M059J (cell line): Measurements from ENCODE around the gene SLC25A21. TPM values are rescaled to one million over a fixed set of nuclear protein-coding genes. Genes with fewer than 3 reads are reported as not detected.
"Not testable (repeated sequence)": the region's sequence is repeated elsewhere in the genome, so short reads cannot be mapped to it uniquely, and the experiment has no call there.

Experiments used
- DNase-seq: peaks from one replicate; pipeline ENCODE4 v3.0.0-alpha.2; 2012; ENCODE audit warnings: low read depth
- total RNA-seq: library from RNA; depleted of rRNA; stranded (reverse); fragments of >200 nt; shearing (Covaris generic); gene quantifications from 2 replicates; pipeline ENCODE4 v1.2.3, GENCODE V29; 2014

SLC25A21 gene
- total RNA-seq, 1 experiment from 2014 or later = 2.4 TPM

DNA sequence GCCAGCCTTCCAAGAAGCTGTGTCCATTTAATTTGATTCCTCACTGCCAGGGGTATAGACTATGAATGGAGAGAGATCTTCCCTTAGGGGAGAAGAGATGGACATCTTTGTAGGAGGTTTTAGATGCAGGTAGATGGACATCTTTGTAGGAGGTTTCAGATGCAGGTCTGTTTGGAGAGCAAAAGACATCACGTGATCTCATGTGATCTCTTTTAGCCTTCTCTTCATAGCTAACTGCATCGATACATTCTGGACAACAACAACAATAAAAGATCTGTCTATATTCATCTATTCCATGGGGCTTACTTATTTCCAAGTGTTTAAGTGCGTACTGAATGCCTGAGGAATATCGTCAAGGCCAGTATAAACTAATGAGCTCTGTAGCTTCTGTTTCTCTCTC lies 347.6 kb downstream of the SLC25A21 start:
- no peak for DNase-seq

DNA sequence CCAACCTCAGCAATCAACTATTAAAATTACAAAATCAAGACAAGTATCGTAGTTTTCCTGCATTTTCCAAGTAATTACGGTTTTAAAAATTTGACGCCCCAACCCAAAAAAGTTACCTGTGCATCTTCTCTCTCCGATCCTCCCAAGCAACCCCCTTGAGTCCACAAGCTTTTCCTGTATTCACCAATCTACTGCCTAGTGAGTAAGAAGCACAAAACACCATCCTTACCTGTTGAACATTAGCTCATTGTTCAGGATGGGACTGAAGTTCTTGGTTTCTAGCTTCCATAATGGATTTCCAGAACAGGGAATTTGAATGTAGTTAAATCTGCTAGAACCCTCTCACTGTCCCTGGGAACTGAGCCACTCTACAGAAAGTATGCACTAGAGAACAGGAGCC lies 348.8 kb downstream of the SLC25A21 start:
- DNase-seq = no peak

DNA sequence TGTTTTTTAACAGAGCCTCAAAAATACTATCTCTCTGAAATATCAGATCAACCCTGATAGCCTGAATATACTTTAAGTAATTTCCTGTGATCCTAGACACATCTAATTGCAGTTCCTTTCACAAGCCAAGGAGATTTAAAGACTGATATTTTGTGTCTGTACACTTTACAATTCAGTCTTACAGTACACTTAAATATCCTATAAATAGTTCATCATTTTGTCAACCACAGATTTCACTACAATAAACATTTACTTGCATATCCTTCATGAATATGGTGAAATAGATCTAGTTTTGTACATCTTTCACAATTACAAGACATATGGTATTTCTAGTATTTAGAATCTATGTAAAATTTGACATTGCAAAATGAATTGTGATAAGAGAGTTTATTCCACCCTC lies 349.7 kb downstream of the SLC25A21 start:
- no peak for DNase-seq

DNA sequence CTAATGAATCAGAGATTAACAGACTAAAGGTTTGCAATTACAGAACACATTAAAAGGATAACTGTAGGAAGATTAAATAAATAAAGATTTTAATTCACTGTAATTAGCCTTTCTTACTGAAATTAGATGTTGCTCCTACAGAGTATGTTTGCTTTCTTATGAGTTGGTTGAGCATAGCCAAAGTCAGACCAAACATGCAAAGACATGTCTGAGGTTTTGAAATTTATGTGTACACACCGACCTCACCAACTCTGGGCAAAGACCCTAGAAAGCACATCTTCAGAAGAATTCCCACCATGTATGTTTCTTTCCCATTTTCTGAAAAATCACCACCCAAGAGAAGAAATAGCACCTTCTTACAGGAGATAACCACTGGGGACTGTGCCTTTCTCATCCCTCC lies 351.5 kb downstream of the SLC25A21 start:
- no peak for DNase-seq

DNA sequence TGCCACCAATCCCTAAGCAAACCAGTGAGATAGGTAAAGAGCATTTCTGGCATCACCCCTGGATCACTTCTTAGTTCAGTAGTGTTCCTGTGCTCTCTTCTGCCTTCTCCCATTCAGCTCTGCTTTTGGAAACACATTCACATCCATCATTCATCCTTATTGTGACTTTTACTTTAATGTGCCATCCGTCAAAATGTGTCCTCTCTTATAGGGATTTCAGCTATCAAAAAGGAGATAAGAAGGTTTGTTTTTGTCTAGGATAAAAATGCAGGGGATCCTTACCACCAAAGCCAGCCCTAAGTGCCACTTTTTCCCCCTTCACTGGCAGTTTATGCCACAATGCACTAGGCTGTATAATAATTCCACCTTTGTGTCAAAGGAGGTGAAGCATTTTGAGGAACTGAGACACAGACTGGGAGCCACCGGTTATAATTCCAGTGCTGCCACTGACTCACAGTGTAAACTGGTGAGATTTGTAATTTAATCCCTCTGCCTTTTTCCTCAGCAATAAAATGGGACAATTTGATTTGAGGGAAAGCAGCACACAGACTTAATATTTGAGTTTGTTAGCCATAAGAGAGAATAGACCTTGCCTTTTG lies 352.2 kb downstream of the SLC25A21 start:
- DNase-seq = peak; percentile 11

DNA sequence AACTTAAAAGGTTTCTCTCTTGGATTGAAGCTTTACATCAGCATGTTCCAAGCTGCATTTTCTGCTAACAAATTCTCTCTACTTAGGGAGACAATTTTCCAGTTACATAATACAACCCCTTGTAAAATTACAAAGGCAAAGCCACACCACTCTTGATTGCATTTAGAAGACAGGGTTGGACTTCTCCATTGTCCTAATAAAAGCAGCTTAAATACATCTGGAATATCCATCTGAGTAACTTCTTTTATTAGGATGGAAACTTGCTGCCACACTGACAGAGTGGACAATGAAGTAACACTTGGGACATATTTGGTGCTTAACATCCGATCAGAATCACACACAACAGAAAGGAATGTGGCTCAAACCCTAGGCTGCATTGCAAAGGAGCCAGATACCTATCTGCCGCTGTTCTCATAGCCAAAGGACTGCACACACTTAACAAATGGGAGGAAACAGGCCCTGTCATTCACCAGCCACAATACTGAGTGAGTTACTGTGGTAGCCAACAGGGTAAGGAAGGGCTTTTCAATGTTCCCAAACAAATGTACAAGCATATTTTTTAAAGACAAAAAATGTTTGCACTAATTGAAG lies 353.5 kb downstream of the SLC25A21 start:
- peak; percentile 30 for DNase-seq

DNA sequence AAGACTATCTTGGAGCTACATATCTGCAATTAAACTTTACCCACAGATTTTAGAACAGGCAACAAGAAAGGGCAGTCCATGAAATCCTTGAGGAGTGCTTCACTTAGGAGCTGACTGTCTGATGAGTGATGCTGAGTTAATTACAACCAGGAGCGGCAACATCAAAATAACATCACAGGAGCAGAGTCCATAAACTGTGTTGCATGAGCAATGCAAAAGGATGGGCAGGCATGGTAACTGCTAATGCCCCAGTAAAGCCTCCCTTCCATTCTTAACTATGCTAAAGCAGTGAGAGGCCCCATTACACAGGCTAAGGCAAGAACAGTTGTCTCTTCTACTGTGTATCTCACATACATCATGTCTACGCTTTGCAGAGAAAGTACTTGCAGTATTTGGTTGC lies 354.2 kb downstream of the SLC25A21 start:
- DNase-seq = no peak

DNA sequence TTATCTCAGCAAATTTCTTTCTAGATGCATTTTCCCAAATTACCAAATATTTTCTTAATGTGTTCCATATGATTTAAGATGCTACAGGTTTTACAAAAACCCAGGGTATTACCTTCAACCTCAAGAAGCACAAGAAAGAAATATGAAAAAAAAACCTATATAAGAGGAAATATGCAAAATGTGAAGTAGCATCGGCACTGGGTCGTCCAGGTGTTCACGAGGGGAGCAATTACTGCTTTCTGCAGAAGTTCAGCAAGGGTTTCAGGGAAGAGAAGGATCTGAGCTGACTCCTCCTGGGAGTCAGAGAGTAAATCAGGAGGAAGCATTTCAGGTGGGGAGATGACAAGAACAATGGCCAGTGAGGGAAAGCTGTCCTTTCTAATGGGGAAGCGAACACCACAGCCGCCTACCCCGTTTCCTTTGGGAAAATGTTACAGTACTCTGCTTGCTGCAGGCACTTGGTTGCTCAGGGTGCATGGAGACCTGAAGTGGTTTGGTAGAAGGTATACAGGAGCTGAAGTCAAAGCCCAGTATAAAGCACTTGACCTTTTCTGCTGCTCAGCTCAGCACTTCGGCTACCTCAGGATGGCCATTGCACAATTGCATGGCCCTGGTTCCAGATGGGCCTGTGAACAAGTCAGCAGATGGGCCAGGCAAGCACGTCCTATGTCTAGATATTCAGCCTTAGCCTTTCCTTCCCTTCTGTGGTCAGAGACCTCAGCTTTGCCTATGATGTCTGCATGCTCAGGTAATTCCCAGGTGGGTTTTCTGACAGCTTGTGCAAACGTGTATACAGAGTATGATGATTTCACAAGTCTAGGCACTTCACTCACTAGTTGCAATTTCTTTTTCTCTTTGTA lies 355.1 kb downstream of the SLC25A21 start:
- DNase-seq = no peak

DNA sequence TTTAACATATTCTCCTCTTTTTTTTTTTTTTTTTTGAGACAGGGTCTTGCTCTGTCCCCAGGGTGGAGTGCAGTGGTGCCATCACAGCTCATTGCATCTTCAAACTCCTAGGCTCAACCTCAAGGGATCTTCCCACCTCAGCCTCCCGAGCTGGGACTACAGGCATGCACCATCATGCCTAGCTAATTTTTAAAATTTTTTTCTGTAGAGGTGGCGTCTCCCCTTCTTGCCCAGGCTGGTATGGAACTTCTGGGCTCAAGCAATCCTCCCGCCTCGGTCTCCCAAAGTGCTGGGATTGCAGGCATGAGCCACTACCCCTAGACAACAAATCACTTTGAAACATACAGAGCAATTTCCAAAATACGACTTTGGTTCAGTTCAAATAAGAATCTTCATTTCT lies 355.9 kb downstream of the SLC25A21 start:
- DNase-seq = no peak

DNA sequence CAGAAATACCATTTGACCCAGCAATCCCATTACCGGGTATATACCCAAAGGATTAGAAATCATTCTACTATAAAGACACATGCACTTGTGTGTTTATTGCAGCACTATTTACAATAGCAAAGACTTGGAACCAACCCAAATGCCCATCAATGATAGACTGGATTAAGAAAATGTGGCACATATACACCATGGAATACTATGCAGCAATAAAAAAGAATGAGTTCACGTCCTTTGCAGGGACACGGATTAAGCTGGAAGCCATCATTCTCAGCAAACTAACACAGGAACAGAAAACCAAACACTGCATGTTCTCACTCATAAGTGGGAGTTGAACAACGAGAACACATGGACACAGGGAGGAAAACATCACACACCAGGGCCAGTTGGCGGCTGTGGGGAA lies 357.6 kb downstream of the SLC25A21 start:
- DNase-seq = not testable (repeated sequence)

DNA sequence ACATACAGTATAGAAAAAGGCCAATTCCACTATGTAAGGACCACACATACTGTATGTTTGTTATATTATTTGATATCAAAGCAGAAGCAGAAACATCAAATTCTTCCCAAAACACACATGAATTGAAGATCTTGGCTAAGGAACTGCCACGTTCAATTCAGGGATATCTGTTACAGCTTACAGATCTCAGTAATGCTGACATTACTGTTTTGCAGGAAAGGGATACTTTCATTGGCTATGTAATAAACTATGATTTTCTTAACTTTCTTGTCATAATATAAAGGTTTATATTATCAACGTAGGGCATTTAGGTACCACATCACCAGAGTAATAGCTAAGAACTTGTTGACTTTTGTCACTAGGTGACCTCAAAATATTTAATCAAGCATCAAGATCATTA lies 362.2 kb downstream of the SLC25A21 start:
- no peak for DNase-seq

DNA sequence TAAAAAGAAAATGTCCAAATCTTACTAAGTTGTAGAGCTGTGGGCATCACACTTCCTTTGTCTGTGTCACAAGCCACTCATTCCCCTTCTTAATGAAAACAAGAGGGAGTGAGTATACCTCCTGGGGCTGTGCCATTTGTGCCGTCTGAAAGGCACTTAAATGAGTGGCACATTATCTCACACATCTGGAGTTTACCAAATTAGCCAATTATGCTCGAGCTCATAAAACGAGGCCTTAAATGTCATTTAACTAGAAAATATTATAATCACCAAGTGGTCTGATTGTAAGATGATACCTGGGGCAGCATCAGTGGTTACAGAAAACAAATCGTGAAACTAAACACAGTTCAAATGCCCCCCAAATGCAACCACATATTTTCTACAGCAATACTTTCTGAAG lies 364.7 kb downstream of the SLC25A21 start:
- peak; percentile 7 for DNase-seq

DNA sequence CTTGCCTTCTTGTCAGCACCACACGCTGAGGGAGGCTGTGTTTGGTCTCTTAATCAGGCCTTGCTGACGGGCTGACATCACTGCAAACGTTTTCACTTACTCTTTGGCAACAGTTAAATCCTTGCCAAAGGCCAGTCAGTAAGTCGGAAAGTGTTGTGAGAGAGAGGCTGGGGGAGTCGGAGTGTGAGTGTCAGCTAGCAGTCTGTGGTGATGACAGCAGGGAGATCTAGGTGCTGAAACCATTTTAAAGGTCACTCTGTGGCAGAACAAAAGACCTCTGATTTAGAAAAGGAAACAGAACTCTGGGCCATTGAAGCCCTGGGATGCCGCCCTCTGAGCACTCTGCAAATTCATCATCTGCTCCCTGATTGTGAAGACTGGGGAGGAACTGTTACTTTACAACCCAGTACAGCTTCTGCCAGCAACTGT lies 367.3 kb downstream of the SLC25A21 start:
- DNase-seq = no peak

DNA sequence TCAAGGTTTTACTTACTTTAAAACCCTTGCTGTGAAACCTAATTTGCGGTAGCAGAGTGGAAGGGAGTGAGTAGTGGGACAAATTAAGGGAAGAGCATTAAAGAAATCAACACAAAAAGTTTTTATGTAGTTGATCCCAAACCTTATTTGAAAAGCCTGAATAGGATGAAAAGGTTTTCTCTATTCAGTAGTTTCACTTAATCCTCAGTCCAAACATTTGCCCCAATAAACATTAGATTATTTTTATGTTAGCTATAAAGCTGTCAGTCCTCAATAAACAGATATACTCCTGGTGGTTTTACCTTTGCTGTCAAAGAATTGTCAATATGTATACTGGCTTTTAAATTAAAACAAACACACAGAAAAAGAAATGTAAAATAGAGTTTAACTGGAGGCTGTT lies 374.8 kb downstream of the SLC25A21 start:
- no peak for DNase-seq

DNA sequence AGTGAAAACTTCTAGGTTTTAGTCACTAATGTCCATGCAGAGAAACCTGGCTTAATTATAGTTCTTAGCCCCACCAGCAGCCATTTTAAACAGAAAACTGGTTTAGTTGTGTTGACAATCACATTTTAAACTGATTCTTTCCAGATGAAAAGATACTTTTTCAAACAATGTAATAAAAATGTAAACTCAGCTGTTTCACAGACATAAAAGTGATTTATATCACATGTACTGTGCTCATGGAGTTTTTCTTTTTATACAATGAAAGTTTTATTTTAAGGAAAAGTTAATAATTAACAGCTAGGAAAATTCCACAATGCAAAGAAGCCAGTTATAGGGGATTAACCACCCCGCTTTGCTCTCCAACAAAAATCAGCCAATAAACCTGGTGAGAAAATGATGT lies 381.0 kb downstream of the SLC25A21 start:
- no peak for DNase-seq

DNA sequence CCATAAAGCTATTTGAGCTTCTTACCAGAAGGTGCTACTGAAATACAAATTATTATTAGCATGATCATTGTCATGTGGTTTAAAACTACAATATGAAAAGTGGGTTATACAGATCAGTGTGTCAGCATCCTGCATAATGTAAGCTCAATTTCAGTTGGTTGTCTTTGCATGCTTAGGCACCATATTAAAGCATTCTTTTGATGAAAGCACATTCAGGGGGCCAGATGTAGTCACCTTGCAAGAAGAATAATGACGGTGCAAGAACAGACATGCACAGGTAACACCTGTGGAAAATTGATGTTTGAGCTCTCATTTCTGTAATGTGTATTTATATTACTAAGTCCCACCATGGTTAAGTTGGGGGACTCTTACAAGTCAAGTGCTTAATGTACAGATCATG lies 386.9 kb downstream of the SLC25A21 start:
- DNase-seq = no peak

DNA sequence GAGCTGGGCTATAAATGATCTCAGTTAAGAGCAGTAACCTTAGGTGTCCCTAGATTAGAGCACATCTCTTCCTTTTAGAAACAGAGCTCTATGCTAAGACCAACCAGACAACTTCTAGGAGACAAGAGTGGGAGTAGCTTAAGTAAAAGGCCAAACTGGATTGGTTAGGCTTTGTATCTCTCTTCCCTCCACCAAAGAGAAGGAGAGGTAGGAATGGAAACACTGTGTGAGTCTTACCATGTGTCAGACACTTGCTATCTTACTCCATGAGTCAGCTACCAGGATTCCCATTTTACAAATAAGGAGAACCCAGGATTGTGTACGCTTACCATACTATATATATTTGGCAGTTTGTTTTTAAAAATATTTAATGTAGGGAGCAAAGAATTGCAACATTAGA lies 387.9 kb downstream of the SLC25A21 start:
- no peak for DNase-seq

DNA sequence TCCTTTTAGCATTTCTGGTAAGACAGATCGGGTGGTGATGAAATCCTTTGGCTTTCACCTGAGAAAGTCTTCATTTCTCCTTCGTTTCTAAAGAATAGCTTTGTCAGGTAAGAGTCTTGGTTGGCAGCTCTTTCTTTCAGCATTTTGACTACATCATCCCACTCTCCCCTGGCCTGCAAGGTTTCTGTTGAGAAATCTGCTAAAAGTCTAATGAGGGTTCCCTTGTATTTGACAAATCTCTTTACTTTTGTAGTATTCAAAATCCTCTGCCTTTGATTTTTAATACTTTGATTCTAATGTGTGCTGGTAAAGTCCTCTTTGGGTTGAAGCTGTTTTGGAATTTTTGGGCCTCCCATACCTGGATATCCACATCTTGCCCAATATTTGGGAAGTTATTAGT lies 390.5 kb downstream of the SLC25A21 start:
- DNase-seq = no peak

DNA sequence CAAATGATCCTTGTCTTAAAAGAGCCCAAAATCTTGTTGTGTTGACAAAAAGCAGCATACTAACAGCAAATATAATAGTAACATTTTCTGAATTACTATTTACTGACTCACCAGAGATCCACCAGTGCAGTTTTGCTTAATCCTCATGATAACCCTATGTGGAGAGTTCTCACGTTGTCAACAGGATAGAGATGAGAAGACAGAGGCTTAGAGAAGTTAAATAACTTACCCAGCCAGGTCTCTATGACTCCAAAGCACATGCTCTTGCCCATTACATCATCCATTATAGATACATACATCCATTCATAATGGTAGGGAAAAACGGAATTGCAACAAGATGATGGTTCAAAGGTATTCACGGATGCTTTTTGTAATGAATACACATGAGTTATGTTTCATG lies 398.8 kb downstream of the SLC25A21 start:
- DNase-seq = peak; percentile 29

DNA sequence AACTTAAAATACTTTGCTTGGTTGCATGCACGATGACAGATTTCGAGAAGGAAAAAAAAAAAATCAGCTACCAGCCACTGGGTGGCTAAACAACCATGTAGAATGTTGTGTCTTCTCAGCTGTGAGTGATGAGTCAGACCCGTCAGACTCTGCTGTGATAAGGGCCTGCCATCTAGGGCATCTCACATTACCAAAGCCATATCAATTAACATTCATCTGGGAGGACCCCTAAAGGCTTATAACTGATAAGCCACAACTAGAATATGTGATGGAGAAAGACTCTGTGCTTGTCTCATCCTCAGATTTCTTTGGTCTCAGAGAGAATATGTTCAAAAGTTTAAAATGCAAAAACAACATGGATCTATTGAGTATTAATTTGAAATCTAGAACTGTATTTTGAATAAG lies 399.3 kb downstream of the SLC25A21 start:
- peak; percentile 42 for DNase-seq

DNA sequence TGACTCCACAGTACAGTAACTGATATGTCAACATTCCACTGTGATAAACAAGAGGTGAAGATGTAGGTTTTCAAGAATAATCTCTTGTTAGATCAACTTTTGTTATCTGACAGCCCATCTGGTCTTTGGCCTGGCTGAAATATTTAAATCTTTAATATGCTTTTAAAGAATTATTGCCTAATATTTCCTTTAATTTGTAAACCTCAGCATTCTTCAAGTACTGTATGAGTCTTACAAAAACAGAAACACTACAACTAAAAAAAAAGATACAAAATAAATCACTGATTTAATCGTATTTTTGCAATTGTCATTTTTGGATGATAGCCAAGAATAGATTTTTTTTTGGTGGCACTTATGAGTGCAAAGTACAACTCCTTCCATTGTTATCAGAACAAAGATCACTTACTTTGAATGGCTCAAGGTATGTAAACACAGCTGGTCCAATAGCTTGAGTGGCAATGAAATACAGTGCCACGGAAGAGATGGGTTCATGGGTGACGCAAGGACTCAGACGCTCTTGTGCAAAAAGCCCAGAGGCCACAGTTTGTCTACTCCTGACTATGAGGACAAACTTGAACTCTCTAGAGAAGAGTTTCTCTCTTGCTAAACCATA lies 401.3 kb downstream of the SLC25A21 start:
- no peak for DNase-seq

DNA sequence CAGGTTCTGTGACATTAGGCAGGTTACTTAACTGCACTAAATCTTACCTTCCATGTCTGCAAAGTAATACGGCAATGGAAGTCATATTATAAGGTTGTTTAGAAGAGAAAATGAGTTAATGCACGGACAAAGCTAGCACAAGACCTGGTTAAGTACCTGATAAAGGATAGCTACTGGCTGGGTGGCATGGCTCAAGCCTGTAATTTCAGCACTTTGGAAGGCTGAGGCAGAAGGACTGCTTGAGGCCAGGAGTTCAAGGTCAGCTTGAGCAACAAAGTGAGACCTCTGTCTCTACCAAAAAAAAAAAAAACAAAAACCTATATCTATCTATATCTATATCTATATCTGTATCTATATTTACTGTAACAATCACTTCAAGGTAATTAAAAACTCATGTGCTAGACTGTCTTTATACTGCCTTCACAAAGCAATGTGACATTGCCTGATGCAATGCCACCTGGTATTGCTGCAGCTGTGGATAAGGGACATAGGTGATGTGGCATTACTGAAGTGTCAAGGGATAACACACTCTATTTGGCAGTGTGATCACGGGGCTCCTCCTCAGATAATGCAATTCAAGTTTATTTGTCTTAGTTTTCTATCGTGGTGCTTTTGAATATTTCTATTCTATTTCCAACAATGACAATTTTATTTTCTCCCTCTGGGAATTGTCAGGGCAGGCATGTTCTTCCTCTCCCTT lies 403.6 kb downstream of the SLC25A21 start:
- no peak for DNase-seq
